HEK293T (cell line): Measurements from ENCODE around the gene DOCK3.
"Not testable (repeated sequence)": the region's sequence is repeated elsewhere in the genome, so short reads cannot be mapped to it uniquely, and the experiment has no call there.

Source experiments
- CTCF ChIA-PET: fragments of 350-600 bp; formaldehyde crosslinking; extraction: SDS; loops from one replicate; lab custom pipeline; 2021; ENCODE audit warnings: antibody characterized with exemption, inconsistent platforms; lab: Yijun Ruan, JAX
- POLR2A ChIA-PET: fragments of 350-600 bp; formaldehyde crosslinking; extraction: SDS; loops from one replicate; lab custom pipeline; 2020; ENCODE audit warnings: antibody characterized with exemption, inconsistent platforms; lab: Yijun Ruan, JAX
- DNase-seq: peaks from one replicate; pipeline ENCODE4 v3.0.0; 2012; ENCODE audit warnings: mixed read lengths; ENCODE audit errors: extremely low spot score
- ARNT ChIP-seq: fragments of 450-650 bp; IDR thresholded peaks from 2 replicates; pipeline ENCODE4 v1.6.1; 2017; ENCODE audit warnings: mild to moderate bottlenecking
- BHLHE40 ChIP-seq: fragments of 450-650 bp; IDR thresholded peaks from 2 replicates; pipeline ENCODE4 v1.6.1; 2016; ENCODE audit warnings: mild to moderate bottlenecking, moderate library complexity, borderline replicate concordance
- CTBP1 ChIP-seq: fragments of 450-650 bp; IDR thresholded peaks from 2 replicates; pipeline ENCODE4 v1.6.1; 2016; ENCODE audit warnings: borderline replicate concordance
- ELF4 ChIP-seq: fragments of 450-650 bp; IDR thresholded peaks from 2 replicates; pipeline ENCODE4 v1.6.1; 2017; ENCODE audit warnings: antibody characterized with exemption
- FOXA1 ChIP-seq: fragments of 450-650 bp; IDR thresholded peaks from 2 replicates; pipeline ENCODE4 v1.6.1; 2016; ENCODE audit warnings: mild to moderate bottlenecking
- FOXK2 ChIP-seq: fragments of 450-650 bp; IDR thresholded peaks from 2 replicates; pipeline ENCODE4 v1.6.1; 2016; ENCODE audit warnings: mild to moderate bottlenecking
- FOXM1 ChIP-seq: fragments of 450-650 bp; IDR thresholded peaks from 2 replicates; pipeline ENCODE4 v1.6.1; 2017; ENCODE audit warnings: mild to moderate bottlenecking, borderline replicate concordance
- HDGF ChIP-seq: fragments of 450-650 bp; IDR thresholded peaks from 2 replicates; pipeline ENCODE4 v1.6.1; 2017; ENCODE audit warnings: antibody characterized with exemption, borderline replicate concordance
- L3MBTL2 ChIP-seq: fragments of 450-650 bp; conservative IDR thresholded peaks from 2 replicates; pipeline ENCODE4 v1.6.1; 2016; ENCODE audit warnings: mild to moderate bottlenecking
- LEF1 ChIP-seq: fragments of 450-650 bp; IDR thresholded peaks from 2 replicates; pipeline ENCODE4 v1.6.1; 2017; ENCODE audit warnings: mild to moderate bottlenecking, borderline replicate concordance
- NFRKB ChIP-seq: fragments of 450-650 bp; IDR thresholded peaks from 2 replicates; pipeline ENCODE4 v1.6.1; 2016; ENCODE audit warnings: mild to moderate bottlenecking, moderate library complexity
- PKNOX1 ChIP-seq: fragments of 450-650 bp; IDR thresholded peaks from 2 replicates; pipeline ENCODE4 v1.6.1; 2016
- SP1 ChIP-seq: fragments of 450-650 bp; IDR thresholded peaks from 2 replicates; pipeline ENCODE4 v1.6.1; 2017
- SUZ12 ChIP-seq: fragments of 450-650 bp; IDR thresholded peaks from 2 replicates; pipeline ENCODE4 v1.6.1; 2016; ENCODE audit warnings: mild to moderate bottlenecking
- TARDBP ChIP-seq: fragments of 450-650 bp; IDR thresholded peaks from 2 replicates; pipeline ENCODE4 v1.6.1; 2016
- ZNF384 ChIP-seq: fragments of 450-650 bp; IDR thresholded peaks from 2 replicates; pipeline ENCODE4 v1.6.1; 2016

The DOCK3 gene

GRCh38 chr3:50848308-50848707 is 173.6 kb downstream of the DOCK3 start:
- no peak for TF ChIP-seq FOXA1
- no peak for TF ChIP-seq ELF4
- no peak for TF ChIP-seq ARNT
- no peak for TF ChIP-seq L3MBTL2
- TF ChIP-seq PKNOX1, result no peak
- DNase-seq, result no peak
- ChIA-PET POLR2A (no interaction called here), CTCF (no interaction called here)

- POLR2A ChIA-PET, result no interaction called here
- no peak for DNase-seq
- CTCF ChIA-PET, result no interaction called here
- no peak for TF ChIP-seq ZNF384
- no peak for TF ChIP-seq SUZ12
- no peak for TF ChIP-seq NFRKB
- no peak for TF ChIP-seq L3MBTL2
- no peak for TF ChIP-seq SP1
- no peak for TF ChIP-seq ELF4
- TF ChIP-seq ARNT, result no peak
- no peak for TF ChIP-seq TARDBP
- TF ChIP-seq HDGF, result no peak
- no peak for TF ChIP-seq LEF1
- no peak for TF ChIP-seq FOXM1
Observed at GRCh38 chr3:50850639-50851511, 176.1 kb downstream of the DOCK3 start.

GRCh38 chr3:50853936-50854335 is 179.2 kb downstream of the DOCK3 start:
- TF ChIP-seq SP1 (no peak), L3MBTL2 (no peak), TARDBP (no peak)
- DNase-seq, result no peak
- ChIA-PET POLR2A (no interaction called here), CTCF (interaction anchor here (0.7 kb wide), 1 partner anchor 441 kb away, joined by 3 read pairs; no protein-coding TSS in a partner anchor)

GRCh38 chr3:50862221-50862620 is 187.5 kb downstream of the DOCK3 start:
- no peak for TF ChIP-seq FOXK2
- TF ChIP-seq ELF4, result no peak
- TF ChIP-seq TARDBP, result no peak
- TF ChIP-seq LEF1, result no peak
- no peak for TF ChIP-seq SP1
- TF ChIP-seq L3MBTL2, result no peak
- TF ChIP-seq ZNF384, result no peak
- POLR2A ChIA-PET, result no interaction called here
- CTCF ChIA-PET, result interaction anchor here (1.4 kb wide), 1 partner anchor 246 kb away, joined by 3 read pairs; no protein-coding TSS in a partner anchor
- DNase-seq, result no peak

GRCh38 chr3:50873376-50874157 is 198.8 kb downstream of the DOCK3 start:
- TF ChIP-seq FOXM1 (no peak), TARDBP (no peak), ELF4 (no peak), NFRKB (no peak), L3MBTL2 (no peak), CTBP1 (no peak), SP1 (no peak), SUZ12 (no peak), ZNF384 (no peak), LEF1 (no peak), HDGF (no peak), FOXK2 (no peak), ARNT (no peak), BHLHE40 (no peak), PKNOX1 (no peak), FOXA1 (no peak)
- no peak for DNase-seq
- ChIA-PET CTCF (interaction anchor here (0.8 kb wide), 1 partner anchor 12 kb away, joined by 5 read pairs; no protein-coding TSS in a partner anchor), POLR2A (interaction anchor here (1.1 kb wide), 1 partner anchor 511 kb away, joined by 4 read pairs; the partner anchor contains the start of gene MANF)

- CTCF ChIA-PET, result not testable (repeated sequence)
Observed at GRCh38 chr3:50874876-50875275, 200.1 kb downstream of the DOCK3 start.

GRCh38 chr3:50876947-50877346 is 202.2 kb downstream of the DOCK3 start:
- POLR2A ChIA-PET, result no interaction called here

More at GRCh38 chr3:50874876-50875275, 200.1 kb downstream of the DOCK3 start:
- DNase-seq, POLR2A ChIA-PET: not testable (repeated sequence)

GRCh38 chr3:50882733-50883132 is 208.0 kb downstream of the DOCK3 start:
- CTCF ChIA-PET, POLR2A ChIA-PET, DNase-seq: not testable (repeated sequence)

More at GRCh38 chr3:50876947-50877346, 202.2 kb downstream of the DOCK3 start:
- CTCF ChIA-PET, result interaction anchor here (0.5 kb wide), 2 partner anchors 172 to 1664 kb away, joined by 3 read pairs; no protein-coding TSS in a partner anchor
- TF ChIP-seq L3MBTL2 (no peak), BHLHE40 (no peak), FOXM1 (no peak), NFRKB (no peak), ARNT (no peak), FOXA1 (no peak), SUZ12 (no peak), SP1 (no peak), FOXK2 (no peak), ELF4 (no peak), LEF1 (no peak), TARDBP (no peak), ZNF384 (no peak)
- DNase-seq, result no peak
